ENCODE results near the gene ANAPC5.

DNA sequence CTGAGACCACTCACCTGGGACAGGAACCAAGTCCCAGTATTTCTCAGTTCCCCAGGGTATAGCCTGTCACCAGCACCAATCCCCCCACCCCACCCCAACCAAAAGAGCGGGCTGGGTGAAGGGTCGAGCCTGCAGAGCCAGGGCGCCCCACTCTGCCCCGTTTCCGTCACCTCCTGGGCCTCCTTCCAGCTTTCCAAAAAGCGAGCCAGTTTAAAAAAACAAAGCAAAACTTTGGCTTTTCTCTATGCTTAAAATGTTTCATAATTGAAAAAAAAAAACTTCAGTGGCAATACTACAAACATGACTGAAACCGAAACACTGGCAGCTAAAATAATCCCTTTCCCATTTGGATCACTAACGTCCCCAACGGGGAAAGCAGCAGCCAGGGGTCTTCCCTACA lies 63.2 kb downstream of the ANAPC5 start:
- TF ChIP-seq TAF1 (IDR thresholded peaks at IDR 0.05; ENCODE audit: borderline replicate concordance, insufficient read depth, low read length) (no peak), POLR2AphosphoS5 (IDR thresholded peaks at IDR 0.05; ENCODE audit: low read depth, low read length) (no peak), SIN3A (IDR thresholded peaks at IDR 0.05; ENCODE audit: borderline replicate concordance, insufficient read depth, low read length) (no peak), REST (IDR thresholded peaks at IDR 0.05; ENCODE audit: insufficient read depth in 1 of 2, low read depth in 2 of 2, low read length in 2 of 2) (no peak)
